LNCaP clone FGC (cell line): Measurements from ENCODE around the gene FAM237A.
A peak's percentile ranks its signal among the peaks of the same experiment; 100 is the strongest.

Source experiments
- DNase-seq: peaks from one replicate; pipeline ENCODE4 v3.0.0-alpha.2; 2011; ENCODE audit warnings: low read depth
- H3K4me3 ChIP-seq: 2 replicates; pipeline ENCODE4 v1.5.1; 2011; ENCODE audit warnings: mild to moderate bottlenecking, low read depth, low read length, control low read depth
- TF ChIP-seq, protein P1 (sequence below): IDR thresholded peaks from 2 replicates; pipeline ENCODE4 v1.5.1; 2012; ENCODE audit warnings: mild to moderate bottlenecking; ENCODE audit not compliant: control insufficient read depth, insufficient read depth; ENCODE audit errors: extremely low read depth

The FAM237A gene

DNA sequence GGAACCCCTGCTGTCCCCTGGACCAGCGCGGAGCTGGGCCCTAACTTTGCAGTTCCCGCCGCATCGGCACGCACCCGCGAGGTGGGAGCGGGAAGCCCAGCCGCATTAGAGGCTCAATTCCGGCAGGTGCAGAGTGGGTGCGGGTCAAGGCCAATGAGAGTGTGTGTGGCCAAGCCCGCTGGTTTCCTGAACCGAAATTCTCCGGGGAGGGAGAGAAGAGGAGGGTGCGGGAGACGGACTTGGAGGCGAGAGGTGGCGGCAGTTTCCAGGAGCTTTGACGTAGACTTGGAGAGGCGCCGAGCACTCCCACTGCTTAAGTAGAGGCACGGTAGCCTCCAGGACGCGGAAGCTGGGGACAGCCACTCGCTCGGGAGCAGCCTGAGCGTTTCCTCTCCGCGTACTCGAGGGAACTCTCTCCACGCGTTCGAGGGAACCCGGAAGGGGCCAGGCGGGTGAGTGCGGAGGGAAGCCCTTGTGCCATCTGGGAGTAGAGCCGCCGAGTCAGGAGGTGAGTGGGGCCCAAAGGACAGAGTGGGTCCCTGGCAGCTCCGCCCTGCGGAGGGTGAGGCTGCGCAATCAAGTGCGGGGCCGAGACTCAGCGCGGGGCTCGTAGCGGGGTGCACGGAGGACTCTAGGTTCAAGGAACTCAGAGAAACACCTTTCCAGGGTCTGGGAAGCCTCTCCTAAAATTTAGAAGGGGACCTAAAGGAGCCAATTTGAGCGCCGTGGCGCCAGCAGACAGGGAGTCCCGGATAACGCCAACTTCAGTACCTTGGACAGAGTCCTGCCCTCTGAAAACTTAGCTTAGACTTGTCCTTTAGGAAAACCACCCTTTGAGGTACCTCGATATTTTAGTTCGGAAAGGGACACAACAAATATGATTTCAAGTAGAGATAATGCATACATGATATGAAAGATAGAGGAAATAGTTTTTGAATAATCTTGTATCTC lies at the start of gene FAM237A:
Gene FAM237A (plus strand): TSS at position 413 of the 951 bp plus-strand sequence. CDS start 1,750 bp downstream, outside the sequence.
- DNase-seq: peak; percentile 38
- no peak within 1 kb of the TSS for H3K4me3 ChIP-seq
- TF ChIP-seq, protein P1, sequence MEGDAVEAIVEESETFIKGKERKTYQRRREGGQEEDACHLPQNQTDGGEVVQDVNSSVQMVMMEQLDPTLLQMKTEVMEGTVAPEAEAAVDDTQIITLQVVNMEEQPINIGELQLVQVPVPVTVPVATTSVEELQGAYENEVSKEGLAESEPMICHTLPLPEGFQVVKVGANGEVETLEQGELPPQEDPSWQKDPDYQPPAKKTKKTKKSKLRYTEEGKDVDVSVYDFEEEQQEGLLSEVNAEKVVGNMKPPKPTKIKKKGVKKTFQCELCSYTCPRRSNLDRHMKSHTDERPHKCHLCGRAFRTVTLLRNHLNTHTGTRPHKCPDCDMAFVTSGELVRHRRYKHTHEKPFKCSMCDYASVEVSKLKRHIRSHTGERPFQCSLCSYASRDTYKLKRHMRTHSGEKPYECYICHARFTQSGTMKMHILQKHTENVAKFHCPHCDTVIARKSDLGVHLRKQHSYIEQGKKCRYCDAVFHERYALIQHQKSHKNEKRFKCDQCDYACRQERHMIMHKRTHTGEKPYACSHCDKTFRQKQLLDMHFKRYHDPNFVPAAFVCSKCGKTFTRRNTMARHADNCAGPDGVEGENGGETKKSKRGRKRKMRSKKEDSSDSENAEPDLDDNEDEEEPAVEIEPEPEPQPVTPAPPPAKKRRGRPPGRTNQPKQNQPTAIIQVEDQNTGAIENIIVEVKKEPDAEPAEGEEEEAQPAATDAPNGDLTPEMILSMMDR: no peak

DNA sequence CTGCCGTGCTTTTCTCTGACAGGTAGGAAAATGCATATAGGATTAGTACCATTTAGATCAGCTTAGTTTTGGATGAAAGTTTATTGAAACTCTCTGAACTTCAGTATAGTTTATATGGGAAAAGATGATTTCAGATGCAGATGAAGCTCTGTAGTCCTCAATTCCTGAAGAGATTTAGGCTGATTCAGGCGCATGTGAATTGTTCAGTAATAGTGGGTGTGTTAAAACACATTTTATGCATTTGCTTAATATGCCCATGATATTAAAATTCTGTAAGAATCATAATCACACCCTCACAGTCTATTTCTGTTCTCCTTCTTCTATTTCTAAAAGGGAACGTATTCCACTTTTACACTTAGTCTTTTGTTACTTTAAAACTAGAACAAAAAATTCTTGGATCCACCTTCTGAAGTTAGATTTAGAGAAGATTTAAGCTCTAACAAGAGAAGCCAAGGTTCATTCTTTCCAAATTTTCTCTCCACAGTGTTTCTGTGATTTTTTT lies 44.5 kb upstream of the FAM237A start:
- no peak for DNase-seq
- TF ChIP-seq, protein P1: no peak
- H3K4me3 ChIP-seq: no peak overlapping the region

DNA sequence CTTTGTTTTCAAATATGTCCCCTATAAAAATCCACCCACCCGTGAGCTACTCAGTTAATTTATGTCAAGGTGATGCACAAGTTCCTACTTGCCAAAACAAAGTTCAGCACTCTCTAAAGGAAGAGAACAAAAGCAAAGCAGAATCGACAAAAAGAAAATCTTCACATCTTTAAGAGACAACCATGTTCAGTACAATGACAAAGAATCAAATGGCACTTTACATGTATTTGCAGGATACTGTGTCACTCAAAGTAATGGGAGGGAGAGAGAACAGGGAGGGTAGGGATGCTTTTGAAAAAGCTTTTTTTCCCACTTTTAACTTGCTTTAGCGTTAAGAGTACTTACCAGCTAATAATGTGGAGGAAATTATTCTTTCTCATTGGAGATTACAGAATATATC lies 39.0 kb upstream of the FAM237A start:
- TF ChIP-seq, protein P1: no peak
- no peak for DNase-seq
- H3K4me3 ChIP-seq: no peak overlapping the region

DNA sequence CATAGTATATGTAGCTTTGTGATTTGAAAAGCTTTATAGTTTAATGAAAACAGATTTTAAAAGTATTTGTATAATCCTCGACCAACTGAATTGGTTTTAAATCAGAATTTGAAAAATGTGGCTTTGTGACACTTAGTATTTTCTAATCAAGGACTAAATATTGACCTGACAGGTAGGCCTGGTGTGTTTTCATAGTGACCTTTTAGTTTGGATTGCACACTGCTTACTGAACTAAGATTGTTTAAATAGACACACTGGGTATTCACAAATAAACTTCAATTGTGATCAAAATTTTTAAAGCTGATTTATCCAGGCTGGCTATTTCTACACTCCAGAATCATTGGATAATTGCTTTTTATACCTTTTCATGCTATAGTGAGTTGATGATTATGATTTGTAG lies 31.8 kb upstream of the FAM237A start:
- TF ChIP-seq, protein P1: no peak
- no peak overlapping the region for H3K4me3 ChIP-seq
- no peak for DNase-seq

DNA sequence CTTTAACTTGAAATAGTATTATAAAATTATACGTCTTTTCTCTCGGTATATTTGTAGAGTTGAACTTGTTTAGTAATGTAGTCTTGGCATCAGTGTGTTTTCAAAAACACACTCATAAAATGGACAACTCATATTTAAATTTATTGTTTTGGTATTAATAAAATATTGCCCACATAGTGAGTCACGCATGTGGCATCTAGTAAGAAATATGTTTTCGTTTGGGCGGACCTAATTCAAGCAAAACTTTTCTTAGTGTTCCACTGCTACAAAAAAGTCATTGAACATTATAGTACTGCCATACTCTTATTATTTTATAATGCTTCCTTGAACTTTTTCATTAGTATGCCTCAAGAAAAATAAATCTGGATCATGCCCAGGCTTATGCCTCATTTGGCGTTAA lies 31.1 kb upstream of the FAM237A start:
- DNase-seq: no peak
- H3K4me3 ChIP-seq: no peak overlapping the region
- TF ChIP-seq, protein P1: no peak

DNA sequence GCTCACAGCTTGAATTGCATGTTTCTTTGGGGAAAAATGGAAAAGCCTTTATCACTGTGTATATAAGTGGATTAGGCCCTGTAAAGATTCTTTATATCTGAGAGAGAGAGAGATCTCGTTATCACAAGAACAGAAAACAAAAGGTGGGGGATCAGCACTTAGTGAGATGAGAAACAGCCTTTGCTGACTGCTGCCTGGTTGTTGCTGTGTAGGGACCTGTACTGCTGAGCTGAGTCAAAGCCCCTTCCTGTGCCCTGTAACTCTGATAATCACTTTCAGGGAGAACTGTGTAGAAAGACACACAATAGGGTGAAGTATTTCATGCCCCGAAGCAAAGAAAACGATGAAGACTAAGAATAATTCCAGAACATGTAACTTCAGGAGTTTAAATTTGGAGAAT lies 30.6 kb upstream of the FAM237A start:
- no peak for DNase-seq
- no peak overlapping the region for H3K4me3 ChIP-seq
- TF ChIP-seq, protein P1: no peak
